ENCODE measurements around the gene ZCCHC24. TPM values are rescaled to one million over a fixed set of nuclear protein-coding genes. Genes with fewer than 3 reads are reported as not detected.

The ZCCHC24 gene
- total RNA-seq, 1 donor = 4.0 TPM

DNA sequence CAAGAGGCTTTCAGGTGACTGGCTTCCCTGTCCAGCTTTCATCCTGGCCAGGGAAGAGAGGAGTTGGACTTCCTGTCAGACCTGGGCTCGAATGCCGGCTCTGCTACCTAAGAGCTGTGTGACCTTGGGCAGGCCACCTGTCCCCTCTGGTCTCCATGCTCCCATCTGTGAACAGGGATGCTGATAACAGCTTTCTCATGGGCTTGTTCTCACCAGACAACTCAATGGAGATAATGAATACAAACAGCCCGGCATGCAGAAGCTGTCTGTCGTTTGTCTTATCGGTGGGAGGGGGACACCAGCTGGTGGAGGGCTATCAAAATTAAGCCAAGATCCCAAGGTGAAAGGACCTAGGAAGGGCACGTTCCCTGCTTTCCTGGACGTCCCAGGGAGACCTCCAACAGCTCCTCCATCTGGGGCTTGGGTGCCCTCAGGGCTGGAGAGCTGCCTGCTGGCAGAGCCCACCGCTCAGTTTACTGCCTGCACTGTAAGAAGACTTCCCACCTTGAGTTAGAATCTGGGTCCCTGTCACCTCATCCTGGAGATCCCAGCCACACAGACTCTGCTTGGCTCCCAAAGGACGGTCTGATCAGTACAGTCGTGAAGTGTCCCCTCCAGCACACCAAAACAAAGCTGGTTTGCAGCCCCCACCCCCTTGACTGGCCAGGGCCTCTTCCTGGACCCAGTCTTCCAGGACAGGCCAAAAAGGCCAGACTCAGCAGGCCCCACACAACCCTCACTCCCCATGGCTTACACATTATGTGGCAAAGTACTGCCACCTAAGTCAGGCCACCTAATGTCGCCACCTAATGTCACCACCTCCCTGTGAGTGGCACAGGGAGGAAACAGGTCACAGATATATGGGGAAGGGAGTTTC is 57.2 kb downstream of the ZCCHC24 start:
- no peaks in the 10 kb centered on the region for H3K4me1 ChIP-seq (ENCODE audit: insufficient read depth, low read length)
- H3K4me3 ChIP-seq (ENCODE audit: low read length) = no peak overlapping the region
- H3K27me3 ChIP-seq (ENCODE audit: insufficient read depth, low read length) = no peaks in the 10 kb centered on the region
- H3K9me3 ChIP-seq (ENCODE audit: low read depth, low read length) = no peaks in the 10 kb centered on the region

DNA sequence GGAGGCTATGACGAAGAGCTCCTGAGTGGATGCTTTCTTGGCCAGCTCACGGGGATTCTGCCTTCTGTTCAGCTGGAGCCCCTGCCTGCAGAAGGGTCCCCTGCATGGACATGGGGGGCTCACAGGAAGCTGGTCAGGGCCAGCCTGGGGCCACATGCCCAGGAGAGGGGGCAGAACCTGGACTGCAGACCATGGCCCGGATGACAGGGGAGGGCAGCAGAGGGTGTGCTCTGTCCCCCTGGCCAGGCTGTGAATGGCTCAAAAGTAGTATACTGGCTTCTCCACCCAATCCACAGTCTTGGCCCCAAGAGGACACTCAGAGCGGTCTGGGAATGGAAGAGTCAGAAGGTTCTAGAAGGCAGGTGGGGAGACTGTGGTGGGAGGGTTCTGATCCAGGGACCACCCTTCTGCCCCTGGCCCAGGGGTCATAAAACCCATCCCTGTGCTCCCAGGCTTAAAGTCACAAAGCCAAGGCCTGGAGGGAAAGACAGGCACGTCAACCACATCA is 57.9 kb downstream of the ZCCHC24 start:
- no peaks in the 10 kb centered on the region for H3K4me1 ChIP-seq (ENCODE audit: insufficient read depth, low read length)
- no peak overlapping the region for H3K4me3 ChIP-seq (ENCODE audit: low read length)
- H3K9me3 ChIP-seq (ENCODE audit: low read depth, low read length) = no peaks in the 10 kb centered on the region
- no peaks in the 10 kb centered on the region for H3K27me3 ChIP-seq (ENCODE audit: insufficient read depth, low read length)

DNA sequence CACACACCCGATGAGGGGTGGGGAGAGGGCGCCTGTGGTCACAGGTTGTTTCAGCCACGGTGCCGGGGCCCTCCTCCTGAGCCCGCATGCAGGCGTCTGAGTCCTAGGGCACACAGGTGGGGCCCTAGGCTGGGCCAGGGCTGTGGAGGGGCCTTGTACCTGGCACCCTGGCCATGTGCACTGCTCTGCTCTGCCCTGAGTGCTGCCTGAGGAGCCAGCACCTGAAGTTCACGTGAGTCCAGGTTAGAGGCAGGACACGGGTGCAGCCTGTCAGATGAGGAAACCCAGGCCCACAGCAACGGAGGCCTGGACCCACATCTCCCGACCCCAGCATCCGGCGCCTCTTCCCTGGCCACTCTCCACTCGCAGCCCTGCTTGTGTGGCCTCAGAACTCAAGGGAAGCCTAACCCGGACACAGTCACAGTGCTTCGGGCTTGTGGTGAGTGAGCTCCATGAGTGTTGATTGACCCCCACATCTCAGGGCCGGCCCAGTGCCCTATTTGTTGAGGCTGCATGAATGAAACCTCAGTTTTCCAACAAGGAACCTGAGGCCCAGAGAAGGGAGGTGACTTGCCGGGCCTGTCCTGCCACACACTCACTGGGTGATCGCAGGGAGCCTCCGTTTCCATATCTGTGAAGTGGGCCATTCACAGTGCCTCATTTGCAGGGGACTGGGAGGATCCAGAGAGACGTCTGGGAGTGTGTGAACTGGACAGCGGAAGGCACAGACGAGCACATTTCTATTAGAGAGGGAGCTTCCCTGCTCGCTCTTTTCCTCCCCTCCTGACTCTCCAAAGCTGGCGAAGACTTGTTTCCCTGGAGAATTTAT is 58.6 kb downstream of the ZCCHC24 start:
- no peaks in the 10 kb centered on the region for H3K27me3 ChIP-seq (ENCODE audit: insufficient read depth, low read length)
- no peaks in the 10 kb centered on the region for H3K9me3 ChIP-seq (ENCODE audit: low read depth, low read length)
- H3K4me3 ChIP-seq (ENCODE audit: low read length) = no peak overlapping the region

DNA sequence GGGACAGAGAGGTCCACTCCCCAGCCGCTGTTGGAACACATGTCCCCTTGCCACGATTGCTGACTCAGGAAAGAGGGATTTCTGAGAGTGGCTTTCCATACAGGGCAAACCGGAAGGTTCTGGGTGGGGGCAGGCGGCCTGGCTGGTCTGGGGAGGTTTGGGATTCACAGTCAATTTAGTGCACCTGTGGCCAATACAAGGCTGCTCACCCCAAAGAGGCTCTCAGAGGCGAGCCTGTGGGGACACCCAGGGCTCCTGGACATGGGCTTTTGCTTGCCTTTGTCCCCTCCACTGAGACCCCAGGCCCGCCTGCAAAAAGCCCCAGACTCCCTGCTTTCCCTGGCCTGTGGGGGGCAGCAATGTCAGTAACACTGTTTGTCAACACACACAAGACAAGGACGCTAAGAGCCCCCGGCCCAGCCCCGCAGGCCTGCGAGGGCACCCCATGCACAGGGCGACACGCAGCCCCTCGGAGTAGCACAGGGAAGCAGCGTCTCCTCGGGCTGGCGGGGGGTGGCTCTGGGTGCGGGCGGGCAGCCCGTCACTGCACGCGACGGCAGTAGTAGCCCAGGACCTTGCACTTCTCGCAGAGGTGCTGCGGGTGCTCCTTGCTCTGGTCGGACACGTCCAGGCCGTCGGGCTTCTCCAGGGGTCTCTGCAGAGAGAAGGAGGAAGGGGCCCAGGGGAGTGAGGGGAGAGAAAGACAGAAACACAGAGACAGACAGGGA is 59.5 kb downstream of the ZCCHC24 start:
- no peak overlapping the region for H3K4me3 ChIP-seq (ENCODE audit: low read length)
- no peaks in the 10 kb centered on the region for H3K4me1 ChIP-seq (ENCODE audit: insufficient read depth, low read length)
- H3K27me3 ChIP-seq (ENCODE audit: insufficient read depth, low read length) = no peaks in the 10 kb centered on the region
- no peaks in the 10 kb centered on the region for H3K9me3 ChIP-seq (ENCODE audit: low read depth, low read length)

More for the DNA sequence above, 58.6 kb downstream of the ZCCHC24 start:
- no peaks in the 10 kb centered on the region for H3K4me1 ChIP-seq (ENCODE audit: insufficient read depth, low read length)

DNA sequence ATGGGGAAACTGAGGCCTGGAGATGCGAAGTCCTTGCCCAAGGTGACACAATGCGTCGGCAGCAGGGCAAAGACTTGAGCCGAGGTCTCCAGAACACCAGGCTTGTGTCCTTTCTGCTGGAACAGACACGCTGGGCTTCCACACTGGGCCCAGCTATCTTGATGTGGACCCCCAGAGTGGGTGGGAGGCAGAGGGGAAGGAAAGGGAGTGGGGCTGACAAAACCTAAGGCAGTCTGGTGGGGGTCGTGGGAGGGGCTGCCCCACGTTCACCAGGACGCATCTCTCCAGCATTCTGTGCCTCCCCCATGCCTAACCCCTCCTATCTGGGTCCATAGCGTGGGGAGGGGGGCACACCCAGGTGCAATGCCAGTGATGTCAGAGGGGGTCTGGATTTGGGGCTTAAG is 60.0 kb downstream of the ZCCHC24 start:
- Histone ChIP-seq H3K4me3 (ENCODE audit: low read length) (no peak overlapping the region), H3K27me3 (ENCODE audit: insufficient read depth, low read length) (no peaks in the 10 kb centered on the region), H3K9me3 (ENCODE audit: low read depth, low read length) (no peaks in the 10 kb centered on the region), H3K4me1 (ENCODE audit: insufficient read depth, low read length) (no peaks in the 10 kb centered on the region)

DNA sequence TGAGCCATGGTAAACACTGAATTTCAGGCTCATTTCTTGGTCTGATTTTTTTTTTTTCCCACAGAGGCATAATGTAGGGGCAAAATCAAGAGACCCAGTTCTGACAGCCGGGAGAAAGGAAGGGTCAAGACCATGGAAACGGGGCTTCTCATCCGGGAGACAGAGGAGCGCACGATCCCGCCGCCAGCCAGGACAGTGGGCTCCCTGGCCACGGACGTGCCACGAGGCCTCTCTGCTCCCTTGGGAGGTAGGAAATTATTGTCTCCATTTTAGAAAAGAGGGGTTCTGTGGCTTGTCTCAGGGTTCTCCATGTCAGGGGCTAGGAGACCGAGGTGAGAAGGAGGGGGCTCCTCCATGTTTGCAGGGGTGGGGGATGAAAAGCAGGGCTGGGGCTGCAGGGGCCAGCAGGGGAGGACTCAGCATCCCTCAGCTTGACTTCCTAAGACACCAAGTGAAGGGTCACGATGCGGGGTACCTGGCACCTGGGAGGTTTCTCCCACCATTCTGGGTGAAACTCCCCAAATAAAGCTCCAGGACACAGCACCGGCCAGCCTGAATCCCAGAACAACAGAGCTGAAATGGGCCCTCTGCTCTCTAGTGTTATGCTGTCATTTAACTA is 60.5 kb downstream of the ZCCHC24 start:
- H3K4me3 ChIP-seq (ENCODE audit: low read length) = no peak overlapping the region
- H3K4me1 ChIP-seq (ENCODE audit: insufficient read depth, low read length) = no peaks in the 10 kb centered on the region
- no peaks in the 10 kb centered on the region for H3K9me3 ChIP-seq (ENCODE audit: low read depth, low read length)
- no peaks in the 10 kb centered on the region for H3K27me3 ChIP-seq (ENCODE audit: insufficient read depth, low read length)

DNA sequence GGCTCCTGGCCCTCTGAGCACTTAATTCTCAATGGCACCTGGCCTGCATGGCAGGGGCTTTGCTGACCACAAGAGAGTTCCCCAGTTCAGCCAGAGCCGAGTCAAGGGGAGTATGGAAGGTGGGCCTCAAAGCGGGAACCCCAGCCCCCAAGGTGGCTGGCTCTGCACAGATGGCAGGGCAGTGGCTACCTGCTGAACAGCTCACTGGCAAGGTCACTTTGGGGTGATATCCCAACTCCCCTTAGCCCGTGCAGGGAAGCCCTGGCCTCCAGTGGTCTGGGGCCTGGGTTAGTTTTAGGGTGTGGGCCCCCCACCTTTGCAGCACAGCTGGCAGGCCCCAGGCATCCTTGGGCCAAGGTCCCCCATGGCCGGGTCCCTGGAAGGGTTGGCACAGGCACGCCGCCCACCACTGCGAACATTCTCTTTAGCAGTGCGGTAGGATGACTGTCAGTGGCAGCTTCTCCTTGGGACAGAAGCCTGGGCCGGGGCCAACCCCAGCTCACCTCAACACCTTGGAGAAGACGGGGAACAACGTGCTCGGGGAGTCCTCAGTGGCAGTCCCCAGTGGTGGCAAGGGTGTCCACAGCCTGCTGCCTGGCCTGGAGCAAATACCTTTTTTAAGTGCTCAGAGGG is 61.3 kb downstream of the ZCCHC24 start:
- no peaks in the 10 kb centered on the region for H3K27me3 ChIP-seq (ENCODE audit: insufficient read depth, low read length)
- no peak overlapping the region for H3K4me3 ChIP-seq (ENCODE audit: low read length)
- no peaks in the 10 kb centered on the region for H3K9me3 ChIP-seq (ENCODE audit: low read depth, low read length)
- no peaks in the 10 kb centered on the region for H3K4me1 ChIP-seq (ENCODE audit: insufficient read depth, low read length)

DNA sequence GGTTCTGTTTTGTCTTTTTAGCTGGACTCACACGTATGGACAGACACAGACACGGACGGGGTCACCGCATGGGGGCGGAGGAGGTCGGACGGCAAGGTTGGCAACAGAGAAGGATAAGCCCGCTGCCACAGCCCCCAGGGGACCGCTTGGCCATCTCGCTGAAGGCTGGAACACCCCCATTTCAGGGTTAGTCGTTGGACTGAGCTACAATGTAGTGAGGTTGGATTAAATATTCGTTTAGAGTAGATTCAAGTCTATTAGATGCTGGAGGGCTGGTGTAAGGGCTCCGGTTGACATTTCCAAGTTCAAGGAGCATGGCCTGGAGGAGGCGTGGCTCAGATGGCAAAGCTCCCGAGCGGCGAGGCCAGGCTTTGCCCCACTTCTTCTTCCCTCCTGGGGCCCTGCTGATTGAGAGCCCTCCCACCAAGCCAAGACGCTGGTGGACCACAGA is 62.9 kb downstream of the ZCCHC24 start:
- no peaks in the 10 kb centered on the region for H3K27me3 ChIP-seq (ENCODE audit: insufficient read depth, low read length)
- no peaks in the 10 kb centered on the region for H3K4me1 ChIP-seq (ENCODE audit: insufficient read depth, low read length)
- no peak overlapping the region for H3K4me3 ChIP-seq (ENCODE audit: low read length)
- H3K9me3 ChIP-seq (ENCODE audit: low read depth, low read length) = no peaks in the 10 kb centered on the region

DNA sequence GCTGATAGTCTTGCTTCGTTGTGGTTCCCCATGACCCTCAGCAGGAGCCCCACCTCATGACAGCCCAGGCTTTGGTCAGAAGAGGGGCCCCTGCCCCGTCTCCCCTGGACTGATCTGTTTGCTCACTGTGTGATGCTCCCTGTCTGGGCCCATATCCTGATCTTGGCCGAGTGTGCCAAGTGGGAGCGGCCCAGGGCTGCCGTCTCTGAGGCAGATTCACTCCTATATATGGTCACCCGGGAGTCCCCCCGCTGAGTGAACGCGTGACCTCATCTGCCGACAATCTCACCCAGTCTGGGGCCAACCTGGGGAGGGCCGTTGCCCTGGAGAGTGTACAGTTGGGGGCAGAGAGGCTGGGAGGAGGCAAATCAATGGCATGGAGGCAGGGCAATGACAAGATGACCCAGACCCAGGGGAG is 63.6 kb downstream of the ZCCHC24 start:
- no peak overlapping the region for H3K4me3 ChIP-seq (ENCODE audit: low read length)
- no peaks in the 10 kb centered on the region for H3K4me1 ChIP-seq (ENCODE audit: insufficient read depth, low read length)
- no peaks in the 10 kb centered on the region for H3K27me3 ChIP-seq (ENCODE audit: insufficient read depth, low read length)
- H3K9me3 ChIP-seq (ENCODE audit: low read depth, low read length) = no peaks in the 10 kb centered on the region

DNA sequence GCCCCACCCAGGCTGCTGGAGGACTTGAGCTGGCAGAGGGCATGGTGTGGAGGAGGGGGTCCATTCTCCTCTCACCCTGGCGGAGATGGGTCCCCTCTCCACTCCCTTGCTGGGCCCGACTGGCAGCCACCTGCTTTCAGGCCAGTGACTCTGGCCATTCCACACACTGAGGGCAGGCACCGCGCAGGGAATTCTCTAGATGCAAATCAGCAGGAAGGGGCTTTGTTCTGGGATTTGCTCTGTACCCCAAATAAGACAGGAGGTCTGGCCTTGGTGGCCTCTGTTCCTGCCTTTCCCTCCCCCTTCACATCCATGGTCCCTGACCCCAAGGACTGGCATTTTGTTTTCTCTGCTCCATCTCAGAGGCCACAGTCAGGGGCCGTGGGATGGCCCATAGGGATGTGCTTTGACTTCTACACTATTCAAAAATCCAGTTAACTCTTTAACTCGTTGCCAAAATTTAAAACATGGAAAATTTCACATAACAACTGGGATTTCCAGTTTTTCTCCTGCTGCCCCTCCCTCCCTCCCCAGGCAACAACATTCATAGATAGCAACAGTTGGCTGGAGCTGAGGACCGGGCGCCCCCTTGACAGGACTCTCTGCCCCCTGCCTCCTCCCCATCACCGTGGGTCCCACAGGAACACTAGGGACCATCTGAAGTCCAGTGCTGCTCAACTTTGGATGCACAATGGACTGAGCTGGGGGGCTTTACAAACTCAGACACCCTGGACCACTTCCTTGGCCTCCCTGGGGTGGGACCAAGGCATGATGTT is 64.3 kb downstream of the ZCCHC24 start:
- Histone ChIP-seq H3K27me3 (ENCODE audit: insufficient read depth, low read length) (no peaks in the 10 kb centered on the region), H3K9me3 (ENCODE audit: low read depth, low read length) (no peaks in the 10 kb centered on the region), H3K4me1 (ENCODE audit: insufficient read depth, low read length) (no peaks in the 10 kb centered on the region), H3K4me3 (ENCODE audit: low read length) (no peak overlapping the region)

DNA sequence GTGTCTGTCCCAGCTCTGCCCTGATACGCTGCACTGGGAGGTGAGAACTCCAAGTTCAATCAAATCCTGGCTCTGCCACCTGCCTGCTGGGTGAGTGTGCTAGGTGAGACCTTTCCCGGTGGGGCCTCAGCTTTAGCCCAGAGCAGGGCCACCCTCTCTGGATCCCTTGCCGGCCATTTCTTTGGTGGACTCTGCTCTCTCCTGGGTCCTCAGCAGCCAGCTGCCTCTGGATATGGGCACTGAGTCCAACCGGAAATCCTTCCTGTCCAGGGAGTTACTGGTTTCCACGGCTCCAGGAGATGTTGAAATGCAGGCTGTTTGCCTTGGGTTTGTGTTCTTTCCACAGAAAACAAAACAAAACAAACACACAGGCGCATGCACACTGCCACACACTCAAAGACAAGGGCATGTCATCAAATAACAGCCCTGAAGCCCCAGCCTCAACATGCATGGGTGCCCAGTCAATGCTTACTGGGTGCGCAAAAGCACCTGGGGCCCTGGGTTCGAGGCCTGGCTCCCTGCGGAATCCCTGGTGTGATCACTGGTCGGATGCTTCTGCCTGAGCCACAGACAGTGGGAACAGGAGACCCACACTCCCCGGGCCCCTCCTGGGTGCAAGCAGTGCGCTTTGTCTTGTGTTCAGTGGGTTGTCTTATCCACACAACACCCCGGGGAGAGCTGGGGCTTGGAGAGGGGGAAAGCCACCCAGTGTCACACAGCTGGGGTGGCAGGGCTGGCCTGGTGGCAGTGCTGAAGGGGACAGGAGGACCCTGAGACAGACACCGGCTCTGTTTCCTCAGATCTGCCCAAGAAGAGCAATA is 65.1 kb downstream of the ZCCHC24 start:
- H3K9me3 ChIP-seq (ENCODE audit: low read depth, low read length) = no peaks in the 10 kb centered on the region
- no peak overlapping the region for H3K4me3 ChIP-seq (ENCODE audit: low read length)
- no peaks in the 10 kb centered on the region for H3K27me3 ChIP-seq (ENCODE audit: insufficient read depth, low read length)
- H3K4me1 ChIP-seq (ENCODE audit: insufficient read depth, low read length) = no peaks in the 10 kb centered on the region

DNA sequence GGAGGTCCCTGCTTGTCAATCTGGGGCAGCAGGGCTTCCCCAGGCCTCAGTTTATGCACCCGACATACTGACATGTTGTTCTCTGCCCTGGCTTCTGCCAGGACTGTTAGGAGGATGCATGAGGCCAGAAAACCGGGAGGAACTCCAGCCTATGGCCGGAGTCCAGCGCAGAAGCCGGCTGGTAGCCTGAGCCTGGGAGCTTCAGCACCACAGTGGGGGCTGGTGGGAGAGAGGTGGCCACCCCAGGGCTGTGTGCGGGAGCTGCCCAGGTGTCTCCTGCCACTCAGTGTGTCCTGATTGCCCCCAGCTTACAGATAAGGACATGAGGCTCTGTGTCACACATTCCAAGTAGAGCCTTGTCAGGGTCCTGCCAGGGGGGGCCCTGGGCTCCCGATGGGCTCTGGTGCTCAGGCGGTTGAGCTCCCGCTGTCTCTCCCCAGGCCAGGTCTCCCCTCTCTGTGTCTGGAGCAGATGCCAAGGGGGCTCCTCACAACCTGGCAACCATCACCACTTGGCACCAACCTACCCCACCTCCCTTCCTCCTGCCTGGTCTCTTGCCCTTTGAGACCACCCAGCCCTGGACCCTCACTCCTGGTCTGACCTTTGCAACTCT is 65.8 kb downstream of the ZCCHC24 start:
- no peaks in the 10 kb centered on the region for H3K4me1 ChIP-seq (ENCODE audit: insufficient read depth, low read length)

More for the DNA sequence above, 65.8 kb downstream of the ZCCHC24 start:
- Histone ChIP-seq H3K4me3 (ENCODE audit: low read length) (no peak overlapping the region), H3K9me3 (ENCODE audit: low read depth, low read length) (no peaks in the 10 kb centered on the region), H3K27me3 (ENCODE audit: insufficient read depth, low read length) (no peaks in the 10 kb centered on the region)
